Endodermal cell (in vitro differentiated cells): Measurements from ENCODE around the gene GRIN2A. TPM values are rescaled to one million over a fixed set of nuclear protein-coding genes. Genes with fewer than 3 reads are reported as not detected.

Source experiments
- DNase-seq: peaks from one replicate; pipeline ENCODE4 v3.0.0-alpha.2; 2017
- H3K27ac ChIP-seq: 2 replicates; pipeline ENCODE4 v1.5.1; 2013; ENCODE audit warnings: mild to moderate bottlenecking, low read depth, low read length, moderate library complexity
- H3K27me3 ChIP-seq: 2 replicates; pipeline ENCODE4 v1.6.1; 2013; ENCODE audit warnings: mild to moderate bottlenecking, low read length, moderate library complexity; ENCODE audit not compliant: insufficient read depth, control insufficient read depth, poor library complexity, severe bottlenecking
- H3K36me3 ChIP-seq: 2 replicates; pipeline ENCODE4 v1.7.0; 2013; ENCODE audit warnings: mild to moderate bottlenecking, low read length, moderate library complexity; ENCODE audit not compliant: control insufficient read depth, insufficient read depth
- H3K4me1 ChIP-seq: one replicate; pipeline ENCODE4 v1.7.0; 2013; ENCODE audit warnings: low read length; ENCODE audit not compliant: control insufficient read depth, insufficient read depth
- H3K4me3 ChIP-seq: 2 replicates; pipeline ENCODE4 v1.5.1; 2013; ENCODE audit warnings: mild to moderate bottlenecking, low read length, moderate library complexity
- H3K9ac ChIP-seq: 2 replicates; pipeline ENCODE4 v1.6.1; 2013; ENCODE audit warnings: mild to moderate bottlenecking, low read length, moderate library complexity; ENCODE audit not compliant: poor library complexity, severe bottlenecking; ENCODE audit errors: extremely low read depth
- H3K9me3 ChIP-seq: 2 replicates; pipeline ENCODE4 v1.6.1; 2013; ENCODE audit warnings: mild to moderate bottlenecking, low read length, moderate library complexity; ENCODE audit not compliant: control insufficient read depth
- H3K27ac Mint-ChIP-seq: 2 replicates; pipeline ENCODE4 v1.8.0; 2020; ENCODE audit warnings: mixed read lengths
- H3K27me3 Mint-ChIP-seq: 2 replicates; pipeline ENCODE4 v1.8.0; 2021; ENCODE audit warnings: mild to moderate bottlenecking, mixed read lengths; ENCODE audit not compliant: insufficient read depth
- H3K36me3 Mint-ChIP-seq: 2 replicates; pipeline ENCODE4 v1.8.0; 2020; ENCODE audit warnings: low read depth, mixed read lengths
- H3K4me1 Mint-ChIP-seq: 2 replicates; pipeline ENCODE4 v1.8.0; 2020; ENCODE audit warnings: mixed read lengths
- H3K4me3 Mint-ChIP-seq: 2 replicates; pipeline ENCODE4 v1.8.0; 2020; ENCODE audit warnings: mild to moderate bottlenecking, moderate library complexity, mixed read lengths
- H3K9me3 Mint-ChIP-seq: 2 replicates; pipeline ENCODE4 v1.8.0; 2020; ENCODE audit warnings: mild to moderate bottlenecking, mixed read lengths
- WGBS, 2 experiments: methylation state at CpG; one replicate each; pipeline versions ENCODE4 v1.1.5 to v1.1.7; 2013; ENCODE audit warnings: missing lambda C conversion rate in 2 of 2, mixed read lengths in 1 of 2; ENCODE audit not compliant: insufficient coverage in 1 of 2, insufficient read length in 1 of 2; 5-methylcytosine and 5-hydroxymethylcytosine counted together
- total RNA-seq, 2 donors: library from RNA; stranded (reverse); fragmentation: NEBNext Ultra II Directional in 1 of 2; extraction: Animal tissue kit (Norgen Biotek cat#: 25700) in 1 of 2; gene quantifications; 2 replicates in 1 of 2; 3 replicates in 1 of 2; pipeline ENCODE4 v1.2.1, GENCODE V29; 2021
- TF ChIP-seq, protein P1 (sequence below): fragments of 200-600 bp; sonication (generic); conservative IDR thresholded peaks from 2 replicates; pipeline ENCODE4 v1.5.0; 2021; ENCODE audit warnings: antibody characterized with exemption, mild to moderate bottlenecking

The GRIN2A gene
- total RNA-seq, 2 donors from 2014 or later = 1.2 TPM

DNA sequence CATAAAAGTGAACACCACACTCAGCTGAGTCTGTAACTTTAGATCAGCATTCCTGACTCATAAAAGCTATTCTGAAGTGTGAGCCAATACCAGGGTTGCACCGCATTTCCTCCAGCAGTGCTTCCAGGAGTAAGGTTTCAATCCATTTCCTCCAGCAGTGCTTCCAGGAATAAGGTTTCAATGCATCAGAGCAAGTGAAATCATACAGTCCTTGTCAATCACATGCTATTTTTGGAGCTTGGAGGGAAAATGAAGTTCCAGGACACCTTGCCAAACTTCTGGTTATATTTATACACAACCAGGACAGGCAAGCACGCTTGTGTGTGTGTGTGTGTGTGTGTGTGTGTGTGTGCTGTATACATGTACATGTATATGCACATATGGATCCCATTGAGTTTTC lies 327.6 kb downstream of the GRIN2A start:
- H3K9ac ChIP-seq = no peak overlapping the region
- H3K27ac ChIP-seq = no peak overlapping the region
- no peaks in the 10 kb centered on the region for H3K4me1 ChIP-seq
- Mint-ChIP-seq H3K27me3 (peaks cover 8% of the 10 kb centered on the region), H3K4me3 (no peak overlapping the region), H3K4me1 (no peaks in the 10 kb centered on the region), H3K36me3 (no peaks in the 10 kb centered on the region), H3K27ac (no peak overlapping the region), H3K9me3 (no peaks in the 10 kb centered on the region)
- no peaks in the 10 kb centered on the region for H3K9me3 ChIP-seq
- TF ChIP-seq, protein P1, sequence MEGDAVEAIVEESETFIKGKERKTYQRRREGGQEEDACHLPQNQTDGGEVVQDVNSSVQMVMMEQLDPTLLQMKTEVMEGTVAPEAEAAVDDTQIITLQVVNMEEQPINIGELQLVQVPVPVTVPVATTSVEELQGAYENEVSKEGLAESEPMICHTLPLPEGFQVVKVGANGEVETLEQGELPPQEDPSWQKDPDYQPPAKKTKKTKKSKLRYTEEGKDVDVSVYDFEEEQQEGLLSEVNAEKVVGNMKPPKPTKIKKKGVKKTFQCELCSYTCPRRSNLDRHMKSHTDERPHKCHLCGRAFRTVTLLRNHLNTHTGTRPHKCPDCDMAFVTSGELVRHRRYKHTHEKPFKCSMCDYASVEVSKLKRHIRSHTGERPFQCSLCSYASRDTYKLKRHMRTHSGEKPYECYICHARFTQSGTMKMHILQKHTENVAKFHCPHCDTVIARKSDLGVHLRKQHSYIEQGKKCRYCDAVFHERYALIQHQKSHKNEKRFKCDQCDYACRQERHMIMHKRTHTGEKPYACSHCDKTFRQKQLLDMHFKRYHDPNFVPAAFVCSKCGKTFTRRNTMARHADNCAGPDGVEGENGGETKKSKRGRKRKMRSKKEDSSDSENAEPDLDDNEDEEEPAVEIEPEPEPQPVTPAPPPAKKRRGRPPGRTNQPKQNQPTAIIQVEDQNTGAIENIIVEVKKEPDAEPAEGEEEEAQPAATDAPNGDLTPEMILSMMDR = no peak
- WGBS, 2 experiments = 50% methylated on average over 1 of the region's 2 CpGs; no CpG with 5 or more reads in 1 of the 2 experiments
- H3K36me3 ChIP-seq = no peaks in the 10 kb centered on the region
- no peak overlapping the region for H3K4me3 ChIP-seq
- DNase-seq = no peak
- H3K27me3 ChIP-seq = peaks cover 8% of the 10 kb centered on the region

DNA sequence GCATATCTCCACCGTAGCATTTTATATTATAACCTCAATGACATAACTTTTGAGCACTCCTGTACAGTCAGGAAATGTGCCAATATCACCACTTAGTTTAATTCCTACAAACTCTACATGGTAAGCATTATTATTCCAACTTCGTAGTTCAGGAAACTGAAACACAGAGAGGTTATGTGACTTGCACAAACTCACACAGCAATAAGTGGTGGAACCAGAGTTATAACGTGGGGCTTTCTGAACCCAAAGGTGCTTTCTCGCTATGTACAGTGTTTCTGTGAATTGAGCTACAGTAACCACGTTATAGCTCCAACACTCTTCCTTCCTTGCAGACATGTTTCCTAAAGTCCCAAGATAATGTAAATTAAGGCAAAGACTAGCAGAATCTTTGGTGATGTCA lies 330.2 kb downstream of the GRIN2A start:
- DNase-seq = no peak
- H3K4me3 ChIP-seq = no peak overlapping the region
- no peaks in the 10 kb centered on the region for H3K4me1 ChIP-seq
- Mint-ChIP-seq H3K27me3 (peaks cover 8% of the 10 kb centered on the region), H3K27ac (no peak overlapping the region), H3K4me3 (no peak overlapping the region), H3K9me3 (no peaks in the 10 kb centered on the region), H3K36me3 (no peaks in the 10 kb centered on the region), H3K4me1 (no peaks in the 10 kb centered on the region)
- no peak overlapping the region for H3K9ac ChIP-seq
- no peak overlapping the region for H3K27ac ChIP-seq
- no peaks in the 10 kb centered on the region for H3K36me3 ChIP-seq
- peaks cover 8% of the 10 kb centered on the region for H3K27me3 ChIP-seq
- WGBS, 2 experiments = 92 to 97% methylated on average over 3 to 5 of the region's 5 CpGs
- H3K9me3 ChIP-seq = no peaks in the 10 kb centered on the region
- TF ChIP-seq, protein P1 = no peak

DNA sequence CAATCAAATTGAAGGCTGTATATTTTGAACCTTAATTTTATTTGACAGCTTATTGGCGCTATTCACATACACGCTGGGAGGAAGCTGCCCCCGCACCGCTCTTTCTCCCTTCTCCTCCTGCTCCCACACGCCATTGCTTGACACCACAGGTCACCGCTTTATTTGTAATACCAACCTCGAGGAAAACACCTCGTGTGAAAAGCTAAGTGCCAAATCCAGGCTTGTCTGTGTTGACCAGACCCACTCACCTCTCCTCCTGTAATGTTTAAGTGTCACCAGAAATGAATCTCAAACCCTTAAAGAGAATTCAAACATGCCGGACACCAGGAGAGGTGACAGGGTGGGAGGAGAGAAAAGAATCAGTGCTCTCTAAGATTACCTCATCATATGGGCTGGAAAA lies 331.4 kb downstream of the GRIN2A start:
- H3K36me3 Mint-ChIP-seq = no peaks in the 10 kb centered on the region
- peaks cover 8% of the 10 kb centered on the region for H3K27me3 Mint-ChIP-seq
- H3K9me3 Mint-ChIP-seq = no peaks in the 10 kb centered on the region
- Histone ChIP-seq H3K27ac (no peak overlapping the region), H3K4me1 (no peaks in the 10 kb centered on the region), H3K4me3 (no peak overlapping the region), H3K9me3 (no peaks in the 10 kb centered on the region), H3K27me3 (peaks cover 8% of the 10 kb centered on the region), H3K9ac (no peak overlapping the region), H3K36me3 (no peaks in the 10 kb centered on the region)
- DNase-seq = no peak
- H3K4me1 Mint-ChIP-seq = no peaks in the 10 kb centered on the region
- TF ChIP-seq, protein P1 = no peak
- WGBS, 2 experiments = 84 to 90% methylated on average over 8 to 9 of the region's 9 CpGs
- H3K4me3 Mint-ChIP-seq = no peak overlapping the region
- no peak overlapping the region for H3K27ac Mint-ChIP-seq
